ENCODE data around the gene STYXL2. TPM values are rescaled to one million over a fixed set of nuclear protein-coding genes. Genes with fewer than 3 reads are reported as not detected.

STYXL2 gene
- total and polyA plus RNA-seq, 9 donors, result 0.08 to 0.30 (median 0.15) TPM; not detected in 2

DNA sequence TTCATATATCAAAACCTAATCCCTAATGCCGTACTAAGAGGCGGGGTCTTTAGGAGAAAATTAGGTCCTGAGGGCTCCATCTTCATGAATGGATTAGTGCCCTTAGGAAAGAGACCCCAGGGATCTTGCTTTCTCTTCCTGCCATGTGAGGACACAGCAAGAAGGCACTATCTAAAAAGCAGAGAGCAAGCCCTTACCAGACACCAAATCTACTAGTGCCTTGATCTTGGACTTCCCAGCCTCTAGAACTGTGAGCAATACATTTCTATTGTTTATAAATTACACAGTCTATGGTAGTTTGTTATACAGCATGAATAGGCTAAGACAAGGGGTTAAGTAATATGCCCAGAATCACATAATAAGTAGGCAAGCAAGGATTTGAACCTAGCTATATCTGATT, 42.9 kb downstream of the STYXL2 start:
- TF ChIP-seq, protein P1, sequence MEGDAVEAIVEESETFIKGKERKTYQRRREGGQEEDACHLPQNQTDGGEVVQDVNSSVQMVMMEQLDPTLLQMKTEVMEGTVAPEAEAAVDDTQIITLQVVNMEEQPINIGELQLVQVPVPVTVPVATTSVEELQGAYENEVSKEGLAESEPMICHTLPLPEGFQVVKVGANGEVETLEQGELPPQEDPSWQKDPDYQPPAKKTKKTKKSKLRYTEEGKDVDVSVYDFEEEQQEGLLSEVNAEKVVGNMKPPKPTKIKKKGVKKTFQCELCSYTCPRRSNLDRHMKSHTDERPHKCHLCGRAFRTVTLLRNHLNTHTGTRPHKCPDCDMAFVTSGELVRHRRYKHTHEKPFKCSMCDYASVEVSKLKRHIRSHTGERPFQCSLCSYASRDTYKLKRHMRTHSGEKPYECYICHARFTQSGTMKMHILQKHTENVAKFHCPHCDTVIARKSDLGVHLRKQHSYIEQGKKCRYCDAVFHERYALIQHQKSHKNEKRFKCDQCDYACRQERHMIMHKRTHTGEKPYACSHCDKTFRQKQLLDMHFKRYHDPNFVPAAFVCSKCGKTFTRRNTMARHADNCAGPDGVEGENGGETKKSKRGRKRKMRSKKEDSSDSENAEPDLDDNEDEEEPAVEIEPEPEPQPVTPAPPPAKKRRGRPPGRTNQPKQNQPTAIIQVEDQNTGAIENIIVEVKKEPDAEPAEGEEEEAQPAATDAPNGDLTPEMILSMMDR (IDR thresholded peaks at IDR 0.05), result no peak
- TF ChIP-seq POLR2A (IDR thresholded peaks at IDR 0.05) (no peak), EP300 (IDR thresholded peaks at IDR 0.05) (no peak)
- no peak for DNase-seq
- Histone ChIP-seq H3K27me3 (no peaks in the 10 kb centered on the region), H3K4me3 (no peak overlapping the region), H3K36me3 (no peaks in the 10 kb centered on the region), H3K9me3 (no peaks in the 10 kb centered on the region), H3K4me1 (ENCODE audit: insufficient read depth) (no peaks in the 10 kb centered on the region), H3K27ac (no peak overlapping the region)
- intact Hi-C loops (cut with DNase I), result no loop called here
- 46 to 79% (median 67%) methylated on average over 2 of the region's 2 CpGs for WGBS, 3 donors

- H3K4me1 ChIP-seq (ENCODE audit: insufficient read depth), result no peaks in the 10 kb centered on the region
- no peaks in the 10 kb centered on the region for H3K9me3 ChIP-seq
- 8 to 11% (median 9%) methylated on average over 6 of the region's 6 CpGs for WGBS, 3 donors
- no peak overlapping the region for H3K27ac ChIP-seq
- intact Hi-C loops (cut with DNase I), result no loop called here
- DNase-seq, result no peak
- H3K36me3 ChIP-seq, result no peaks in the 10 kb centered on the region
- no peaks in the 10 kb centered on the region for H3K27me3 ChIP-seq
- H3K4me3 ChIP-seq, result no peak overlapping the region
- TF ChIP-seq POLR2A (IDR thresholded peaks at IDR 0.05), result no peak
- no peak for TF ChIP-seq EP300 (IDR thresholded peaks at IDR 0.05)
- TF ChIP-seq, protein P1 (IDR thresholded peaks at IDR 0.05), result no peak
Measured at GRCh38 chr1:167137332-167137781, 43.5 kb downstream of the STYXL2 start.

DNA sequence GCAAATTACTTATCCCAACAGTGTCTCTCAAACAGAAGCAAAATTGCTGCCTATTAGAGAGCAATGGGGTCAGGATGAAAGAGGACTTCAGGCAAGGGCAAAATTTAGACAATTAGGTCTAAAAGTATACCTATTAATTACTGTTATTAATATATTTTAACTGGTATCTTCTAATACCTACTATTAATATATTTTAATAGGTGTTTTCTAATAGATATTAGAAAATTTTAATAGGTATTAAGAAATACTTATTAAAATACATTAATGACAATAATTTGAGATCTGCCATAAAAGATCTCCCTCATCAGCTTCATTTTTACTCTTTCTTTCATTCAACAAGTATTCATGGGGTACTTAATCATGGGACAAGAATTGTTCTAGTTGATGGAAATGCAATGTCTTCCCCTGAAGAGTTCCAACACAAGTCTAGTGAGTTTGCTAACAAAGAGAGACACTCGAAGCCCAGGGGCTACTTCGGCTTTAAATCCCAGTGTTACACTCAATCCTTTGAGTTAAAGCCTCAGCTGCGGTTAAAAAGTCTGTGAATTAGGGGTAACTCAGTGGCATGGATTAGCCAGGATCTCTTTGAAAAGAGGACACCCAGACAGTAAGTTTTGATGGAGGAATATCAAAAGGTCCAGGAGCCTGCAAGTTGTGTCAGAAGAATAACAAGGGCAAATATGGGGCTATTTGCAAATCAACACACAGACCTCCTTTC, 44.1 kb downstream of the STYXL2 start:
- TF ChIP-seq POLR2A (IDR thresholded peaks at IDR 0.05), result no peak
- TF ChIP-seq, protein P1 (IDR thresholded peaks at IDR 0.05), result no peak
- TF ChIP-seq EP300 (IDR thresholded peaks at IDR 0.05), result no peak
- Histone ChIP-seq H3K36me3 (no peaks in the 10 kb centered on the region), H3K27me3 (no peaks in the 10 kb centered on the region), H3K27ac (no peak overlapping the region), H3K4me3 (no peak overlapping the region), H3K9me3 (no peaks in the 10 kb centered on the region), H3K4me1 (ENCODE audit: insufficient read depth) (no peaks in the 10 kb centered on the region)
- DNase-seq, result no peak
- intact Hi-C loops (cut with DNase I), result no loop called here
- WGBS, 3 donors, result 72 to 81% (median 75%) methylated on average over 3 of the region's 3 CpGs

DNA sequence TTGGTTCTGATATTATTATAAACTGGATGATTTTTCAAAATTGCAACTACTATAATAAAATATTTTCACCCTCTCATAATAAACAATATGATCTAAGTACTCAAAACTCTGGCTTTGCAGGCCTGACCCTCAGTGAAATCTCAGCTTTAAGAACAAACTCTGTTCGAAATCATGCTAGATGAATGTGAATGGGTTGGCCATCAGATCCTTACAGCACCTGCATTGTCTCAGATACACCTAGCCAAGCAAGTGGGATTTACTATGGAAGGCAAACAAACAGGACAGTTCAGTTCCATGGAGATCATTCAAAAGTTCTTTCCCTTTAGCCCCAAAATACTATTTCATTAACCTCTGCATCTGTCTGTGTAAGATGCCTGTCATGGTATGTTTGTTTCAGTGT, 44.8 kb downstream of the STYXL2 start:
- no peak overlapping the region for H3K27ac ChIP-seq
- no peaks in the 10 kb centered on the region for H3K27me3 ChIP-seq
- no peaks in the 10 kb centered on the region for H3K9me3 ChIP-seq
- TF ChIP-seq POLR2A (IDR thresholded peaks at IDR 0.05) (no peak), EP300 (IDR thresholded peaks at IDR 0.05) (no peak)
- TF ChIP-seq, protein P1 (IDR thresholded peaks at IDR 0.05), result no peak
- H3K4me1 ChIP-seq (ENCODE audit: insufficient read depth), result no peaks in the 10 kb centered on the region
- no peaks in the 10 kb centered on the region for H3K36me3 ChIP-seq
- 83 to 88% (median 87%) methylated on average over 1 of the region's 1 CpG for WGBS, 3 donors
- DNase-seq, result no peak
- no peak overlapping the region for H3K4me3 ChIP-seq
- intact Hi-C loops (cut with DNase I), result no loop called here
